ENCODE measurements around the gene GBP6. TPM values are rescaled to one million over a fixed set of nuclear protein-coding genes. Genes with fewer than 3 reads are reported as not detected.
"Not testable (repeated sequence)": the region's sequence is repeated elsewhere in the genome, so short reads cannot be mapped to it uniquely, and the experiment has no call there.

The GBP6 gene
- total and polyA plus RNA-seq, 4 donors = 0.05 to 0.08 TPM; not detected in 2

GRCh38 chr1:89407360-89407759, 43.5 kb downstream of the GBP6 start:
- no peak for DNase-seq (ENCODE audit: low spot score)
- Histone ChIP-seq H3K36me3 (ENCODE audit: control insufficient read depth in 4 of 4, insufficient read depth in 3 of 4, low read depth in 1 of 4, low read length in 3 of 4) (no peaks in the 10 kb centered on the region), H3K27ac (ENCODE audit: low read depth in 1 of 2, low read length in 2 of 2) (peak overlapping the region; percentile 72 to 89), H3K27me3 (ENCODE audit: control insufficient read depth in 4 of 4, insufficient read depth in 4 of 4, low read length in 3 of 4) (no peaks in the 10 kb centered on the region), H3K9me3 (ENCODE audit: control insufficient read depth in 4 of 4, low read length in 3 of 4) (no peaks in the 10 kb centered on the region), H3K4me1 (ENCODE audit: control insufficient read depth in 4 of 4, insufficient read depth in 4 of 4, low read length in 3 of 4) (peaks cover 0 to 11% (median 9%) of the 10 kb centered on the region in 4 donors), H3K4me3 (ENCODE audit: low read depth in 1 of 3, low read length in 3 of 3) (peak overlapping the region; percentile 45 to 80 (median 61)), H3K9ac (ENCODE audit: low read depth in 1 of 2, low read length in 2 of 2) (peak overlapping the region; percentile 45 to 90)
- WGBS = 0% methylated on average over 1 of the region's 1 CpG
- TF ChIP-seq ATF3 (IDR thresholded peaks at IDR 0.05) (peak; percentile 37), TAF1 (conservative IDR thresholded peaks at IDR 0.05) (no peak), REST (IDR thresholded peaks at IDR 0.05) (no peak), GABPA (IDR thresholded peaks at IDR 0.05 in 1 of 2, conservative IDR thresholded peaks at IDR 0.05 in 1 of 2) (no peak), HNF4A (conservative IDR thresholded peaks at IDR 0.05) (peak in 1 of 2 donors; percentile 15), YY1 (IDR thresholded peaks at IDR 0.05) (no peak), CTCF (IDR thresholded peaks at IDR 0.05; ENCODE audit: low read depth, low read length, missing input control) (no peak), FOXA2 (IDR thresholded peaks at IDR 0.05) (no peak), FOXA1 (IDR thresholded peaks at IDR 0.05) (no peak)

- WGBS = 10% methylated on average over 2 of the region's 2 CpGs
These were observed 43.9 kb downstream of the GBP6 start for GRCh38 chr1:89407768-89408167.

GRCh38 chr1:89425056-89425455, 61.2 kb downstream of the GBP6 start:
- H3K36me3 ChIP-seq (ENCODE audit: control insufficient read depth in 4 of 4, insufficient read depth in 3 of 4, low read depth in 1 of 4, low read length in 3 of 4) = no peaks in the 10 kb centered on the region
- 94% methylated on average over 3 of the region's 3 CpGs for WGBS
- H3K27ac ChIP-seq (ENCODE audit: low read depth in 1 of 2, low read length in 2 of 2) = no peak overlapping the region
- no peak overlapping the region for H3K4me3 ChIP-seq (ENCODE audit: low read depth in 1 of 3, low read length in 3 of 3)
- H3K4me1 ChIP-seq (ENCODE audit: control insufficient read depth in 4 of 4, insufficient read depth in 4 of 4, low read length in 3 of 4) = no peaks in the 10 kb centered on the region
- H3K27me3 ChIP-seq (ENCODE audit: control insufficient read depth in 4 of 4, insufficient read depth in 4 of 4, low read length in 3 of 4) = no peaks in the 10 kb centered on the region
- no peak for DNase-seq (ENCODE audit: low spot score)
- no peaks in the 10 kb centered on the region for H3K9me3 ChIP-seq (ENCODE audit: control insufficient read depth in 4 of 4, low read length in 3 of 4)
- H3K9ac ChIP-seq (ENCODE audit: low read depth in 1 of 2, low read length in 2 of 2) = no peak overlapping the region
- TF ChIP-seq FOXA2 (IDR thresholded peaks at IDR 0.05) (no peak), TAF1 (conservative IDR thresholded peaks at IDR 0.05) (no peak), MAX (IDR thresholded peaks at IDR 0.05) (no peak), REST (IDR thresholded peaks at IDR 0.05) (no peak), CTCF (IDR thresholded peaks at IDR 0.05; ENCODE audit: low read depth, low read length, missing input control) (no peak)

More at GRCh38 chr1:89407768-89408167, 43.9 kb downstream of the GBP6 start:
- peak overlapping the region; percentile 45 to 90 for H3K9ac ChIP-seq (ENCODE audit: low read depth in 1 of 2, low read length in 2 of 2)
- not testable (repeated sequence) for H3K9me3 ChIP-seq (ENCODE audit: control insufficient read depth in 4 of 4, low read length in 3 of 4); H3K36me3 ChIP-seq (ENCODE audit: control insufficient read depth in 4 of 4, insufficient read depth in 3 of 4, low read depth in 1 of 4, low read length in 3 of 4); DNase-seq (ENCODE audit: low spot score); H3K27me3 ChIP-seq (ENCODE audit: control insufficient read depth in 4 of 4, insufficient read depth in 4 of 4, low read length in 3 of 4)
- peaks cover 0 to 11% (median 9%) of the 10 kb centered on the region in 4 donors for H3K4me1 ChIP-seq (ENCODE audit: control insufficient read depth in 4 of 4, insufficient read depth in 4 of 4, low read length in 3 of 4)
- TF ChIP-seq SP1 (IDR thresholded peaks at IDR 0.05) (peak; percentile 32), RXRA (IDR thresholded peaks at IDR 0.05) (peak; percentile 63 to 75)
- peak overlapping the region; percentile 45 to 80 (median 61) for H3K4me3 ChIP-seq (ENCODE audit: low read depth in 1 of 3, low read length in 3 of 3)
- H3K27ac ChIP-seq (ENCODE audit: low read depth in 1 of 2, low read length in 2 of 2) = peak overlapping the region; percentile 72 to 89

Measured in liver (tissue), 9 donors.